KG1 (cell line): ENCODE measurements around the gene DOK7.

Experiments used
- DNase-seq: peaks from one replicate; lab custom pipeline; 2025; lab: John Stamatoyannopoulos, UW

The DOK7 gene

DNA sequence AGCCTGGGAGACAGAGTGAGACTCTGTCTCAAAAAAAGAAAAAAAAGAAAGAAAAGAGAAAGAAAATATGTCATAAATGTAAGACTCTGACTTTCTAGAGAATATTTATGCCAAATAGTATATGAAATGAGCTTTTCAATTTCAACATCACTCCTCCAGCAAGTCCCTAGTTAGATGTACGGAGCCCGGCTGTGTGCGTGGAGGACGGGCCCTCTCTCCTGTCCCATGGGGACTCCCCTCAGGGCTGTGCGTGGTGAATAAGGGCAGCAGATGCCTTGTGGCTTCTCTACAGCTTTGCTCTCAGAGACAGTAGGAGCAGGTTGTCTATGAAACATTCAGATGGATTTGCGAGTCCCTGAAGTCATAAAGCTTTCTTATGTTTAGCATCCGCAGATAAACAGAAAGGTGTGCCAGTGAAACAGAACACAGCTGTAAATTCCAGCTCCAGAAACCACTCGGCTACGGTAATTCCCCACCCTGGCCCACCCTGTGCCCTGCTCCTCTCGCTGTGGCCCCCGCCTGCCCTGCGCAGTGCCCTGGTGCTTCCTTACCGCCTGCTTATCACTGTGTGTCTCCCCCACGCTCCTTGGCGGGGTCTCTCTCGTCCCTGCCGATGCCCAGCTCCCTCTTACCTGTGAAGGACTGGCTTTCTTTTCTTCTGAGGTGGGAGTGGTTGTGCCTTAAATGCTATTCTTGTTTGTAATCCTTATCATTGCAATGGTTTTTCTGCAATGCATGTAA, 35.2 kb upstream of the DOK7 start:
- DNase-seq: no peak

DNA sequence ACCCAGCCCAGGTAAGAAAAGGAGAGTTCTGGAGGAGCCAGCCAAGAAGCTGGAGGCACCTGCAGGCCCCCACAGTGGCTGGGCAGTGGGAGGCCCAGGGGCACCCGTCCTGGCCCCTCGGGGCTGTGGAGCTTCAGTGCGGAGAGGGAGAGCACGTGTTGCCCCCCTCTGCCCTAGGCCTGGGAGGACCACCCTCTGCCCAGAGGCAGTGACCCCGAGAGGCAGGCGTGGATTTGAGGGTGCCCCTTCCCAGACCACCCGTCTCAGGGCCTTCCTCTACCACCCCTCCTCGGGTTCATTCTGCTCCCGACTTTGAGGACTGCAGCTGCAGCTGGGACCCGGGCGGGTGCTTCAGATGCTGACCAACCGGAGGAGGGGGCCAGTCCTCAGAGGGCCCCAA, 33.5 kb upstream of the DOK7 start:
- DNase-seq: no peak

- DNase-seq: no peak
These were observed 32.6 kb upstream of the DOK7 start for GRCh38 chr4:3430524-3430923.

DNA sequence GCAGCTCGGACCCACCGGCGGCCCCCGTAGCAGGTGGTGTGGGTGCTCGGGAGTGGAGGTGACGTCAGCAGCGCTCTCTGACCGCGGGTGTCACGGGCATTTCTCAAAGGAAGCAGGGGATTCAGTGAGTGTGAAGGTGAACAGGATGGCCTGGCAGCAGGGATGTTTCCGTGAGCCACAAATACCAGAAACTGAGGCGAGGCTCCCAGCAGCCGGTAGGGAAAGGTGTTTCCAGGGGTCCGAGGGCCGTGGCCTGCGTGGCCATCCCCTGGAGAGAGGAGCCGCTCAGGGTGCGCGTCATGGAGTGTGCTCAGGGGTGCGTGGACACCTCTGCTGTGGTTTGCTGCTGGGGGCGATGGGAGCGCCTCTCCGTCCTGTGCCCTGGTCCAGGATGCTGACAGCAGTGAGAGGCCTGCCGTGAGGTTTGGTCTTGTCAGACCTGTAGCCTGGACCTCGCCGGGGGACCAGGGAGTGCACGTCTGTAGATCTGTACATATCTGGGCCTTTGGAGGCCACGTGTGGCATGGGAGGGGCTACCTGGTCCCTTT, 31.6 kb upstream of the DOK7 start:
- no peak for DNase-seq

- DNase-seq: no peak
These were observed 30.7 kb upstream of the DOK7 start for GRCh38 chr4:3432381-3432790.

DNA sequence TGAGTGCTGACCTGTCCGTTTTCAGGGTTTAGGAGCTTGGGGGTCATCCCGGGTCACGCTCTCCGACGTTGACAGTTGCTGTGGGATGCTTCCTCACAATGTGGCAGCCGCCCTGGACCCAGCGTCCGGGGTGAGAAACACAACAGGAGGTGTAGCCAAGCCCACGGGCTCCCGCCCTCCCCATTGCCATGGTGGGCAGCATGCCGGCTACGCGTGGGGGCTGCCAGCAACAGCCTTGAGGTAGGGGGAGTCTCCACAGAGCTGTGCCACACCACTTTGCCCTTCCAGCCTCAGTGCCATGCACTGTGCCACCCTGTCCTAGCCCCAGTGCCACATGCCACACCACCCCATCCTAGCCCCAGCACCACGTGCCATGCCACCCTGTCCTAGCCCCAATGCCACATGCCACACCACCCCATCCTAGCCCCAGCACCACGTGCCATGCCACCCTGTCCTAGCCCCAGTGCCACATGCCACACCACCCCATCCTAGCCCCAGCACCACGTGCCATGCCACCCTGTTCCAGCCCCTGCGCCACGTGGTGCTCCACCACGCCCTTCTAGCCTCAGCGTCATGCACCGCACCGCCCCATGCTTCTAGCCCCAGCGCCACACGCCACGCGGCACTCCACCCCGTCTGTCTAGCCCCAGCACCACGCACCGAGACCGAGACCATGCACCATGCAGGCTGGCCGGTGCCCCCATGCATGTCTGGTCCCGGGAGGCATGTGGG, 29.8 kb upstream of the DOK7 start:
- DNase-seq: no peak

DNA sequence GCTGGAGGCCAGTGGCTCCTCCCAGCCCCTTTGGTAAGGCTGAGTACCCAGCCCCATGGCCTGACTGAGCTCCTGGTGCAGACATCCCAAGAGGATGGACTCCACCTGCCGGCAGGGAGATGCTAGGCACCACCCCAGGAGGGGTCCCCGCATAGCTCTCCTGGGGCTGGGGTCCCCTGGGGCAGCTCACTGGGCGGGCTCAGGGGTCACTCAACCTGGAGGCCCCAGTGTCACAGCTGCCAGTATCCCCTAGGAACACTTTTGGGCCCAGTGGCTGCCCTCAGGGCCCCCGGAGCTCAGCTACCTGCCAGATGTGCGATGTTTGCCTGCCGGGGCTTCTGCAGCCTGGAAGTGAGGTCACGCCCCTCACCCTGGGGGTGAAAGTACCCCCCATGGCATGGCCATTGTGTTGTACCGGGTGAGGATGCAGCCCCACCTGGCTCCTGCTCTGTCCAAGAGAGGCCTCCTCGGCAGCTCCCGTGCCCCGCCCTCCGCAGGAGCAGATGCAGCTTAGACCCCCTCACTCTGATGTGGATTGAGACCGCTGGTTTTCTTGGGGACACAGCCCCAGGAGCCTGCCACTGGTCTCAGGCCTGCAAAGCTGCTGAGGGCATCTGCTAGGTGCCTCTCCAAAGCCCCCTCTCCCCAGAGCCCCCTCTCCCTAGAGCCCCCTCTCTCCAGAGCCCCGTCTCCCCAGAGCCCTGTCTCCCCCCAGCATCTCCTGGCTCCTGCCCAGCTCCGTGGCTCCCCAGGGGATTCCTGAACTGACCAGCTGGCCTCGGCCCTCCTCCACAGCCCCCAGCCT, 28.0 kb upstream of the DOK7 start:
- no peak for DNase-seq

DNA sequence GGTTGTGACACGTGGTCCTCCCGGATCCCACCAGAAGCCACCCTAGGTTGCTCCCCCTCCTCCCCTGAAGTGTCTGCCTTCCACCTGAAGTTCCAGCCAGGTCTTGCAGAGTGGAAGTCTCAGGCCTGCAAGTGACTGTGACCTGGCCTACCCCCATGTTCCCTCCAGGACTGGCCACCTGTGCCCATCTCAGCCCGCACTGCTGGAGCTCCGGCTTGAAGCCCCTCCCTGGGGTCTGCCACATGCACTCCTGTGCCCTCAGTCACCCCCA, 27.5 kb upstream of the DOK7 start:
- DNase-seq: no peak

DNA sequence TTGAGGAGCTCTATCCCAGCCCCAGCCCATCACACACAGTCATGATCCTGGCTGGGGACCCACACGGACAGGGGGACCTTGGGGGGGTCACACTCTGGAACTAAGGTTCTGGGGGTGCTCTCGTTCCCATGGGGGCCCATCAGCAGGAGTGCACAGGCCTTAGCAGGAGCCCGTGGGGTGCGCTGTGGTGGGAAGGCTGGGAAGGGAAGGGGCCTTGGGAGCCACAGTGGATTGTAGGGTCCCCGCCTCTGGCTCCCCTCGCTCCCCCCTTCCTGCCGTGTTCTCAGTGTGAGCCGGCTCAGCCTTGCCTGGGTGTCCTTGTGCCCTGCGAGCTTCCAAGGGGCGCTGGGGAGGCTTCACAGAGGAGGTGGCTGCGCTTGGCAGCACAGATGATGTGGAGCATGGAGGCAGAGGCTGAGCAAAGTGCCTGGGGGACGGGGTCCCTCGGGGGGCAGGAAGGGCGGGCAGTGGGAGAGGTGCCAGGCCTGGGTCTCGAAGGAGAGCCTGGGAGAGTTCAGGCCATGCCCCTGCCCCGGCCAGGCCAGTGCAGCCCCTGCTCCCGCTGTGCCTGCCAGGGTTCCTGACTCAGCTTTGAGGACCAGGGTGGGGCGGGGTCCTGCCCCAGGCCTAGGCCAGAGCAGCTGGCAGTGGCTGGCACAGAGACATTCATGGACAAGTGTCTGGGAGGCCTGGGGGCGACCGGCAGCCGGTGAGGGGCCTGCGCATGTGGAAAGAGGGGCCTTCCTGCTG, 26.9 kb upstream of the DOK7 start:
- no peak for DNase-seq

- no peak for DNase-seq
These were observed 26.1 kb upstream of the DOK7 start for GRCh38 chr4:3436798-3437581.

GRCh38 chr4:3437582-3437936, 25.5 kb upstream of the DOK7 start:
- DNase-seq: no peak

GRCh38 chr4:3437998-3438846, 24.9 kb upstream of the DOK7 start:
- no peak for DNase-seq

- no peak for DNase-seq
These were observed 24.3 kb upstream of the DOK7 start for GRCh38 chr4:3438847-3439180.

GRCh38 chr4:3439391-3439790, 23.7 kb upstream of the DOK7 start:
- DNase-seq: no peak

DNA sequence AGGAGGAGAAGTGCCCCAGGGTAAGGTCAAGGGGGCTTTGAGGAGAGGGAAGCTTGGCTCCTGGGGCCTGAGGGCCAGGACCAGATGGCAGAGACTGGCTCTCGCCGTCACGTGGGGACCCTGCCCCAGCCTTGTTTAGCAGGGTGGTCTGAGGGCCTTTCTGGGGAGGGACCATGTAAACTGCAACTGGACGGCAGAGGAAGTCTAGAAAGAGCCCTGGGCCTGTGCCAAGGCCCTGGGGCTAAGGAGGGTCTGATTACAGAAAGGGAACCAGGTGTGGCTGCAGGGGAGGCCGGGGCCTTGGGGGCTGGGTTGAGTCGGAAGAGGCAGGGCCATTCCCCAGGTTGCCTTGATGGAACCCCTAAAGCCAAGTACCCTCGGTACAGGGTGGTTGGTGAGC, 23.1 kb upstream of the DOK7 start:
- DNase-seq: no peak

GRCh38 chr4:3440979-3441500, 22.1 kb upstream of the DOK7 start:
- DNase-seq: no peak

DNA sequence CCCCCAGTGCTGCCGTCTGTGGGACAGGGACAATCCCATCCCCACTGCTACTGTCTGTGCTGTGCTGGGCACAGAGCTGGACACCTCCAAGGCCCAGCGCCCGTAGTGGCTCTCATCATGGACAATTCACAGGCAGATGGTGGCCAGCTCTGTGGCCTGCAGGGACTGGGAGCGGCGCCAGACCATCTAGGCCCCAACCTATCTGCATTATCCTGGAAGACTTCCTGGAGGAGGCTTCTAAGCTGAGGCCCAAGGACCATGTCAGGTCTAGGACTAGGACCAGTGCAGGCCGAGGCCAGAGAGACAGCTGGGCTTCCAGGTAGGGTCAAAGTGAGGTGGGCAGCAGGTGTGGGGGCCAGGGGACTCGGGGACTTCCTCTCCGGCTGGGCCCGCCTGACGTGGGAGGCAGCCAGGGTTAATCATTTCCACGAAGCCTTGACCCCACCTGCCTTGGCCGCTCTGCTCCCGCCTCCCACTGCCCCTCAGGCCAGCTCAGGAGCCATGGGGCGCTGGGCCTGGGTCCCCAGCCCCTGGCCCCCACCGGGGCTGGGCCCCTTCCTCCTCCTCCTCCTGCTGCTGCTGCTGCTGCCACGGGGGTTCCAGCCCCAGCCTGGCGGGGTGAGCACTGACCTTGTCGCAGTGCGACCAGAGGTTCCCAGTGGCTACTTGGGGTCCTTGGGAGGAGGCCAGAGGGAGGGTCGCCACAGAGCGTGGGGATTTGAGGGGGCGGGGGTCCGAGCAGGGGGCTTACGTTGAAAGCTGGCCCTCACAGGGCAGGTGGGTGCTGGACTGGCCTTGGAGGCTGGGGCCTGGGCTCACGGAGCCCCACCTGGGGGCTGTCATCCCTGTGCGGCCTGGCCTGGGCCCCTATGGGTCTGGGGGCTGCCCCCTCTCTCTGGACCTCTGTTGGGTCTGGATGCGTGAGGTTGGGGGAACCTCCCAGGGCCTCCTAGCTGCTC, 21.3 kb upstream of the DOK7 start, which contains the start of gene HGFAC:
HGFAC (plus strand) TSS at position 468 of the 959 bp plus-strand sequence; CDS start at position 502, 34 bp downstream.
- DNase-seq: no peak

- no peak for DNase-seq
These were observed 20.6 kb upstream of the DOK7 start for GRCh38 chr4:3442460-3442958.
